ENCODE results near the gene EYS.
"Not testable (repeated sequence)": the region's sequence is repeated elsewhere in the genome, so short reads cannot be mapped to it uniquely, and the experiment has no call there.

The EYS gene

DNA sequence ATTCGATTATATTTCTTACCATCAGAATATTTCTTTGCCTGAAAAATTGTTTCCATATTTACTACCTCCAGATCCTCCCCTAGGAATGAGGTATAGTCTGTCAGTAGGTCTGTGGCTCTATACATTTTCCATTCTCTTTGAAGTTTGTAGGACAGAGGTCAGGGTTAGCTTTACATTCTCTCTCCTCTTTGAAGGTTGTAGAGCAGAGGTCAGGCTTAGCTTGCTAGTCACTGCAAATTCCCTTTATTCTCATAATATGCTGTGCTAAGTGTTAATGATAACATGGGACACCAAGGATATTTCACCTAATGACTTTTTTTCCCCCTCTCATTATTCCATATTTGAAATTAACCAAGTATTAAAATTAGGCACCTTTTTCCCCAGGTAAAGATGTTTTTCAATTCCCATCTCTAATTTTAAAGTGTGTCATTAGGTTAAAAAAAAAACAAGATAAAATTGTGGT lies 1660.2 kb downstream of the EYS start:
- no peak for DNase-seq (ENCODE audit: low read depth in 3 of 3)

DNA sequence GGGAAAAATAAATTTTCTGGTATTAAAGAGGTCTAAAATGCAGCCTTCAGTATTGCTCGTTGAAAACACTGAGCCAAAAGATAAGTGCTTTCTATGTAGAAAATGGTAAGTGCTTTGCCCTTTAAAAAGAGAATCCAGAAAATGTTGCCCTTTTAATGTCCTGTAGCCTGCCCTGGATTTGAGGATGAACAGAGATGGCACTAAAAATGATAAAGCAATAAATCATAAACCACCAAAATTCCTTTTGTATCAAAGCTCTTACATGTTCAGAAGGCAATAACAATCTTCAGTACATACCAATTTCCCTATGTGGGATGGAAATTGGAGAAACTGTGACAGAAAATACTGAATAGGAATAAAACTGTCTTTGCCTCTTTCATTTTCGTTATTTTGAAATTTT lies 1665.7 kb downstream of the EYS start:
- DNase-seq (ENCODE audit: low read depth in 3 of 3), result no peak

DNA sequence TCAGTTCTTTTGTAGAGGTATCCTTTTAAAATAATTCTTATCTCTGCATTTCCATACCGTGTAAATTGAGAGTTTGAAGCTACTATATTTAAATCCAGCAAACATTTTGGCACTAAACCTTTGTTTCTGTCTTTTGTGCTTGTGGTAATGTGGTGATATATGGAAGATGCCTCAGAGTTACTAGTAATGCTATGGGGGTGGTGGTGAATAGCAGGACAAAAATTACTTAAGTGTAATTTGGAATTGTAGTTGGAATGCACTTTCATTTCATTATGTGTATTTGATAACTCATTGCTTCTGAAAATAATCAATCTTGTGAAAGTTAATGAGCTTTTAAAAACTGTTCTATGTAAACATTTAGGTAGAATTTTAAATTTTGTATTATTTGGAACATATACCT lies 1666.9 kb downstream of the EYS start:
- no peak for DNase-seq (ENCODE audit: low read depth in 3 of 3)

DNA sequence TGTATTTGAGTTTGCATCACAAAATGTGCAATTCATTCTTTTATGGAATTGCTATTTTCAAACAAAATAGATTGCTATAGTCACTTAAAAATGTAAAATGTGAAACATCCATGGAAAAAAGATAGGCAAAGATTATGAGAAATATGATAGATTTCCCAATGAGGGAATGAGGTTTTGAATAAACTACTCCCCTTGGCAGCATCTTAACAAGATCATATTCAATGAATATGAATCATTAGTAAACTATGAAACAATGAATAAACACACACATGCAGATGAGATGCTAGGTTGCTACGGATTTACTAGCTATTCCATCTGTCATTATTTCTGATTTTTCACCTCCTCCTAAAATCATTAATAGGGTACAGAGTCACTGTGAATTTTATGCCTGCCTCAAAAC lies 1669.6 kb downstream of the EYS start:
- DNase-seq (ENCODE audit: low read depth in 3 of 3), result no peak

DNA sequence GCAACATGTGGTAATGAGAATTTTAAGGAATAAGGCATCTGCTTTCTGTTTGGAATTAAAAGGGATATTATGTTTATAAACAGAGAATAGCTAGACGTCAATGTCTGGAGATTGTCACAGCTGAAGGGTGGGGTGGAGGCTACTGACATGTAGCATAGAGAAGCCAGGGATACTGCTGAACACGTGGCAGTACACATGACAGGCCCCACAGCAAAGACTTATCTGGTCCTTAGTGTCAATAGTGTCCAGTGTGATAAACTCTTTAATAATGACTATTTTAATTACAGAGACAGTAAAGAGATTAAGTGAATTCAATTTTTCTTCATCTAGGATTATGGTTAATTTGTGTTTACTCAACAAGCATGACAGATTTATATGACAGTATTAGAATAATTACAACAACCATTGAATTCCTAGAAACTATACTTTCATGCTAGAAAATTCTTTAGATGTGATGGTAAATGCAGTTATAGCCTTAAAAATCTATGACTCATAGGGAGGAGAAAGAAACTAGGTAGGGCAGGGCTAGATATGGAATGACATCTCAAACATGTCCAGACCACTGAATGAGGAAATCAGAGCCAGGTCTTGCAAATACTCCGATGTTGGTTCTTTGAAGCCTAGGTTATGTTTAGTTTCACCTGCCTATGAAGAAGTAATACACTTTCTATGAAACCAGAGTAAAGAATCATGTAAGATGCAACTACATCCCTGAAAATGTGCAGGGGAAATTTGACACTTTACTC lies 1671.9 kb downstream of the EYS start:
- no peak for DNase-seq (ENCODE audit: low read depth in 3 of 3)

DNA sequence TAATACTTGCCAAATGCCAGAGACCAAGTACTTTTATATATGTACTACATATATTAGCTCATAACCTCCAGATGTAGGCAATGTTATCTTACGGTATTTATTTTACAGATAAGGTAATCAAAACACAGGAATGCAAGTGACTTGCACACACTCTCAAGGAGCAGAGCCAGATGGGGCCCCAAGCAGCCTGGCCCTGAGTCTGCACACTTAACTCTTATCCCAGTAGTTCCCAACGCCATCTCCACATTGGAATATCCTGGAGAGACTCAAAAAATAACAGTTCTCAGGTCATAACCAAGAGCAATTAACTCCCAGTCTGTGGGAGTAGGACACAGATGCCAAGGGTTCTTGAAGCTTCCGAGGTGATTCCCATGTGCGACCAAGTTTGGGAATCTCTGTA lies 1672.7 kb downstream of the EYS start:
- no peak for DNase-seq (ENCODE audit: low read depth in 3 of 3)

DNA sequence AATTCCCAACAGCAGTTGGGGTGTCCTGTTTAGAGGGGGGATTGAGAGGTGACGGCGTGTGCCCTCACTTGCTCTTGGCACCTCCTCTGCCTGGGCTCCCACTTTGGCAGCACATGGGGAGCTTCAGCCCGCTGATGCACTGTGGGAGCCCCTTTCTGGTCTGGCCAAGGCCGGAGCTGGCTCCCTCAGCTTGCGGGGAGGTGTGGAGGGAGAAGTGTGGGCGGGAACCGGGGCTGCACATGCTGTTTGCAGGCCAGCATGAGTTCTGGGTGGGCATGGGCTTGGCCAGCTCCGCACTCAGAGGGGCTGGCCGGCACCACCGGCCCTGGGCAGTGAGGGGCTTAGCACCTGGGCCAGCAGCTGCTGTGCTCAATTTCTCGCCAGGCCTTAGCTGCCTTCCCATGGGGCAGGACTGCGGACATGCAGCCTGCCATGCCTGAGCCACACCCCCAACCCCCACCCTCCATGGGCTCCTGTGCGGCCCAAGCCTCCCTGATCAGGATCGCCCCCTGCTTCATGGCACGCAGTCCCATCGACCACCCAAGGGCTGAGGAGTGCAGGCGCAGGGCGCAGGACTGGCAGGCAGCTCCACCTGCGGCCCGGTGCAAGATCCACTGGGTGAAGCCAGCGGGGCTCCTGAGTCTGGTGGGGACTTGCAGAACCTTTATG lies 1675.9 kb downstream of the EYS start:
- DNase-seq (ENCODE audit: low read depth in 3 of 3), result not testable (repeated sequence)

DNA sequence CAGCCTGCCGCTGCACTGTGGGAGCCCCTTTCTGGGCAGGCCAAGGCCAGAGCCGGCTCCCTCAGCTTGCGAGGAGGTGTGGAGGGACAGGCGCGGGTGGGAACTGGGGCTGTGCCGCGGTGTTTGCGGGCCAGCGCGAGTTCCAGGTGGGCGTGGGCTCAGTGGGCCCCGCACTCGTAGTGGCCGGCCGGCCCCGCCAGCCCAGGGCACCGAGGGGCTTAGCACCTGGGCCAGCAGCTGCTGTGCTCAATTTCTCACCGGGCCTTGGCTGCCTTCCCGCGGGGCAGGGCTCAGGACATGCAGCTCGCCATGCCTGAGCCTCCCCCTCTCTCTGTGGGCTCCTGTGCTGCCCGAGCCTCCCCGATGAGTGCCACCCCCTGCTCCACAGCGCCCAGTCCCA lies 1683.3 kb downstream of the EYS start:
- no peak for DNase-seq (ENCODE audit: low read depth in 3 of 3)

DNA sequence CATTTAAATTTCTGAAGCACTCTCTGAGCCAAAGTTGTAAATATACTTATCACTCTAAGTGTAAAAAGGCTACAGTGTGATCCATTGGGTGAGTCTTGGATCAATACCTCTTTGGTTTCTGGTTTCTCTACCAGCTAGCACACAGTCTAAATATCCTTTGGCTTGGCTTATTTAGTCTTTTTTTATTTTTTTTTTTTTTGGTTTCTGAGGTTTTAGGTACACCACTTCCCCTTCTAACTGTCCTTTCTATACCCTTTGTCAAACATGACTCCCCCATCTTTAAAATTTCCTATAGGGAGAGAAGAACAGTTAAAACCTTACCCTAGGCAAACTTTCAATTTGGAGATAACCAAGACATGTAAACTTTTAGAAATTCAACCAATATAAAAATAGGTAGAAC lies 1692.4 kb downstream of the EYS start:
- DNase-seq (ENCODE audit: low read depth in 3 of 3), result no peak

DNA sequence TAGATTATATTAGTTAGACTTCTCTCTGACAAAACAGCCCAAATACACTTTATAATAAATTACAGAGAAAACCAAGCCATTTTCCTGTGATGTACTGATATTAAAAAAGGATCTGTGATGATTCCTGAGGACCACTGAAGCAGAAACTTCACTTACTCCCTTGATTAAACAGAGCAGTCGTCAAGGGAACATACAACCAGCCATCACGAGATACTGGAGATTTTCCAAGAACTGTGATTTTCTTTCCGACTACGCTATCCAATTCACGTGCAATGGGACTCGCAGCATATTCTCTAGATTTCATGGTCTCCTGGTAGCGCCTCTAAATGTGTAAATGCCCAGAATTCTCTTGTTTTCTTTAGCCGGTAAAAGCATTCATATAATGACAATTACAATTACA lies 1694.0 kb downstream of the EYS start:
- DNase-seq (ENCODE audit: low read depth in 3 of 3), result no peak

DNA sequence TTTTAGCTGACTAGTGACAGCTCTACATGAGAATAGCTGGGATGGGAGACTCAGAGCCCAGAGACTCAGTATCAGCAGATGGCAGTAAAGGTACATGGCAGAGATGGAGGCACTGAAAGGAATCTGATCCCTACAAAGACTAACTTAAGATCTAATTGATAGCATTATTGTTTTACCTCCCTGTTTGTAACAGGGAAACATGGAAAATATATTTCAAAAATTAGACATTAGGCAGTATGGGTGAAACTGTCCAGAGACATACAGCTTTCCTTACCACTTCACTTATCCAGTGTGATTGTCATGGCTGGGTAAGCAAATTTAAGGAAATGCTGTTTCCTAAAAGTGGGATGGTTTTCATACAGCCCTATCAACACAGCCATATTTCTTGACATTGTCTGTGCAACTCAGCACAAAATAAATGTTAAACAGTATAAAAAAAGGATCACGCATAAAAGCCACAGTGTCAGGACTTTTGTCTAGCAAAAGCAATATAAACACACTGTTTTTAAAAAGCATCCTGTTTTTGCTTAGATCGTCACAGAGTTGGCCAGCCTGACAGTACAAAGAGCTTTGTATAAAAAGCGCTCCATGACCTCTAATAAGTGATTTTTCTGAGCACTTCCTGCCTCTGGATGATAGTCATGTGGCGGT lies 1694.5 kb downstream of the EYS start:
- DNase-seq (ENCODE audit: low read depth in 3 of 3), result no peak

DNA sequence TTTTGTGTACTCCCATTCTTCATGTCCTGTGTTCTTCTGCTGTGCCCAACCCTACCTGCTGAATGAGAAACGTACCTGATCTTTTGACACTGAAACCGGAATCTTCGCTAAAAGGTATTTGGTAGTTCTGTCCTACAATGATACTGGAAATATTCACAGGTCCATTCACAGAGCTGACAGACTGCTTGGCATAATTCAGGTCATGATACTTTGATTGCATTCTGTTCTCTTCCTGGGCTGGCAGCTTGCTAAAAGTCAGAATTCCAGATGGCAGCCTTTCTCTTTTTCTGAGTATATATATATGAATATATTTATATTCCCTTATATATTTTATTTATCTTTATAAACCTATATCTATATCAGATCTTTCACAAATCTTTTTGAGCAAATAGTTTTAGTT lies 1696.4 kb downstream of the EYS start:
- DNase-seq (ENCODE audit: low read depth in 3 of 3), result no peak

DNA sequence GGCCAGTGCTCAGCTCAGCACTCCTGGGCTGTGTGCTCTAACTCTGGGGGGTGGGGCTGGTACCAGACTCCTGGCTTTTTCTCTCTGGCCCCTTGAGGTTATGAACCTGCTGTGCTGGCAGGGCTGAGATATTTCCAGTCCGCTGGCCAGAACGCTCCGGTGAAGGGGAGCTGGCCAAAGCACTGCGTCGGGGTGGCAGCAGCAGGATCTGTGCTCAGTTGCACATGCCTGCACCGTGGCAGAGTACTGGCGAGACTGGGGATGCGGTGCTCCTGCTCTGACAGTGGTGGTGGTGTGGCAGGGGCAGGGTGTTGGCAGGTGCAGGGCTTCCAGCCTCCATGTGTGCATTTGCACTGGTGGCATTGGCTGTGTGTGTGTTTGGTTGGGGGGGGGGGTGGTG lies 1697.0 kb downstream of the EYS start:
- no peak for DNase-seq (ENCODE audit: low read depth in 3 of 3)

DNA sequence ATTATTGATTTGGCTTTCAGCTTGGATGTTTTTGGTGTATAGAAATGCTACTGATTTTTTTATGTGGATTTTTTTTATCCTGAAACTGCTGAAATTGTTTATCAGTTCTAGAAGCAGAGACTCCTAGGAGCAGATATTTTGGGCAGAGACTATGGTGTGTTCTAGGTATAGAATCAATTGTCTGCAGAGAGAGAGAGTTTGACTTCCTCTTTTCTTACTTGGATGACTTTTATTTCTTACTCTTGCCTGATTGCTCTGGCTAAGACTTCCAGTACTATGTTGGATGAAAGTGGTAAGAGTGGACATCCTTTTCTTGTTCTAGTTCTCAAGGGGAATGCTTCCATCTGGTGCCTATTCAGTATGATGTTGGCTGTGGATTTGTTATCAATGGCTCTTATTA lies 1700.8 kb downstream of the EYS start:
- no peak for DNase-seq (ENCODE audit: low read depth in 3 of 3)

DNA sequence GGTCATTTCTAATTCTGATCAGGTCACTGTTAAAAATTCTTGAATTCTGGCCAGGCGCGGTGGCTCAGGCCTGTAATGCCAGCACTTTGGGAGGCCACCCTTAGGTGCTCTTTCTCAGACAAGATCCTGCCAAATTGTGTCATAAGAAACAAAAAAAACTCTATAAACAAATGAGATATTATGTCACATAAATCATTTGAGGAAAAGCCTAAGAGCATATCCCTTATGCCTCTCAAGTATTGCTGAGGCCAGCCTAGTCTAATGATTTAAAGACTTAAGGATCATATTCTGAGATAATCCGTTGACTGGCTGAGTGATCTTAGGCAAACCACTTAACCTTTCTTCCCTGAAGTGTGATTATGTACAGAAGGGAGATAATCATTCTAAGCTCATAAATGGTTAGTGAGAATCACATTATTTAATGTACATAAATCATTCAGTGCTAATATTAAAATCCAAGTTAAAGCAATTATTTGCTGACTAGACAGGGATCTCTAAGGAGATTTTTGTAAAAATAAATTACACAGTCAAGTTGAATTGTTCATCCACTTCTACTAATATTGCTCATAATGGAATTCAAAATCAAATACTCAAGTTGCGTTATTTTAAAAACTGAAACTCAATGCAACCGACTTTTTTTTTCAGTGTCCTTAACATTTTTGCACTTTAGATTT lies 1706.1 kb downstream of the EYS start:
- no peak for DNase-seq (ENCODE audit: low read depth in 3 of 3)

DNA sequence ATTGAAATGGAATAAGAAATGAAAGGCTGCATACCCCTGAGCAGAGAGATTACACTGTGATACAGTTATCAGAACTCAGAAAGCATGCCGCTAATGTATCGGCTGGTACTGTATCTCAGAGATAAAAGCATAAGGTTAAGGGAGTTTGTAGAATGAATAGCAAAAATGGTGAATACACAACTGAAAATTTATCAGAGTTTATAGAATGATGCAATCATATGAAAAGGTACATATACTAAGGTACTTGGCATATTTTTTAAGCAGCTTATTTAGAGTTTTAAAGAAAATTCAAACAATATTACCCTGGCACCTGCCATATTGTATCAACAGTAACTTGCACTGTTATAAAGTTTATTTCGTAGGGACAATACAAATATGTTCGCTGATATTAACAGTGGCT lies 1707.4 kb downstream of the EYS start:
- DNase-seq (ENCODE audit: low read depth in 3 of 3), result no peak

DNA sequence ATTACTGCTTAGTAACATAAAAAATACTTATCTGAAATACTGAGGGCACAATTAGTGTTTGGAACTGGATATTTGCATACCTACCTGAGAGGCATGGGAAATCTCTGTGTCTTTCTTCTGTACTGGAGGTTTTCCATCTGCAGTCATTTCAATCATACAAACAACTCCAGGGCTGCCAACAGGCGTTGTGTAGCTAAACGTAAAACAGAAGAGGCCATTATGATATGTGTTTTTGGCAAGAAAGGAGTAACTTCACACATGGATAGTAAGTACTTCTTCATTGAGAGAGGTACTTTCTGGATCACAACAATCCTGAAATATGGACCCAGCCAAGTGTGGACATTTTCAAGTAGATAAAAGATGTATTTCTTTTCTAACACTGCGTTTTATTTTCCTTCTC lies 1708.0 kb downstream of the EYS start:
- no peak for DNase-seq (ENCODE audit: low read depth in 3 of 3)

DNA sequence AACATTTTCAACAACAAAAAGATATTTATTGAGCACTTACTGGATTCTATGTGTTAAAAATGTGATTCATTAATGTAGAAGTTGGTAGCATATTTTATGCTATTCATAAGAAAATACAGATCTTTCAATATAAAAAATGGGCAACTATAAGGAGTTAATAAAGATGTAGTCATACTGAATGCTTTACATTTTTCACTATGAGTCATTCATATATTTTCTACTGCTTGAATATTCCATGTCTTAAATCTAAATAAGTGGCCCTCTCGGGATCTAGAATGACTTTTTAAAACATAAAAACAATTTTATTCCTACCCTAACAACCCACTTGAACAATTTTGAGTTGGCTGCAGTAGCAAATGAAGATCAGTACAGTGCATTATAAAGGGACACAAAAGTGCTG lies 1709.3 kb downstream of the EYS start:
- DNase-seq (ENCODE audit: low read depth in 3 of 3), result no peak

DNA sequence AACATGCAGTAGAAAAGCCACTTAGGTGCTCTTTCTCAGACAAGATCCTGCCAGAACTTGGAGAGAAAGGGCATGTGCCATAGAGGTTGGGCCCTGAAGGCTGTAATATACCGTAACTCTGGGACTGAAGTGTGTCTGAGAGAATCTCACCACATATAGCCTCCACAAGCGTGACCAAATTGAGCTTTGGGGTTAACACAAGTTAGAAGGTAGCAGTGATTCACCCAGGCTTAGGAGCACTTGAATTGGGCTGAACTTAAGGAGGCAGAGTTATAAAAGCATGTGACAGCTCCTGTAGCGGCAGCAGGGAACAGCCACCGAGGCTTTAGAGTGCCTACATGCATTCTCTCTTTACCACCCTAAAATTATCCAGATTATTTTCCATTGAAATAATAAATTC lies 1709.8 kb downstream of the EYS start:
- DNase-seq (ENCODE audit: low read depth in 3 of 3), result no peak

DNA sequence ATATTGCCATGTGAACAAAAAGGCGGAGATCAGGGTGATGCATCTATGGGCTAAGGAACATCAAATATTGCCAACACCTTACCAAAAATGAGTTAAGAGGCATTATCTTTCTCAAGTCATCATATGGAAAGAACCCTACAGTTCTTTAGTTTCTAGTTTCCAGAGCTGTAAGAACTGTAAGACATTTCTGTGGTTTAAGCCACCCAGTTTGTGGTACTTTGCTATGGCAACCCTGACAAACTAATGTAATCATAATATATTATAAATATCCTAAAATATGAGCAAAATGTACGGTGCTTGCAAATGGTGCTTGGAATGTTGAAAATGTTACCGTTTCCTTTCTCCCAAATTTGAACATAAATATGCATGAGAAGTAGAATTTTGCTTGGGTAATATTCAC lies 1721.8 kb downstream of the EYS start:
- no peak for DNase-seq (ENCODE audit: low read depth in 3 of 3)

DNA sequence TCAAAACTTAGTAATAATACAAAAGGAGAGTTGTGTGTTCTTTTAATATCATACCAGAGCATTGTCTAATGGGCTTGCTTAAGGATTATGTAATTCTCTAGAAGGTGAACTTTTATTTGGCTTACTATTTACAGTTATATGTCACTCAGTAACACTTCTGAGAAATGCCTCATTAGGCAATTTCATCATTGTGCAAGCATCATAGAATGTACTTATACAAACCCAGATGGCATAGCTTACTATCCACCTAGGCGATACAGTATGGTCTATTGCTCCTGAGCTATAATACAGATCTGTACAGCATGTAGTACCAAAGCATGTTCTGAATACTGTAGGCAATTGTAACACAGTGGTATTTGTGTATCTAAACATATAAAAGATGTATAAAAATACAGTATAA lies 1731.3 kb downstream of the EYS start:
- DNase-seq (ENCODE audit: low read depth in 3 of 3), result no peak

DNA sequence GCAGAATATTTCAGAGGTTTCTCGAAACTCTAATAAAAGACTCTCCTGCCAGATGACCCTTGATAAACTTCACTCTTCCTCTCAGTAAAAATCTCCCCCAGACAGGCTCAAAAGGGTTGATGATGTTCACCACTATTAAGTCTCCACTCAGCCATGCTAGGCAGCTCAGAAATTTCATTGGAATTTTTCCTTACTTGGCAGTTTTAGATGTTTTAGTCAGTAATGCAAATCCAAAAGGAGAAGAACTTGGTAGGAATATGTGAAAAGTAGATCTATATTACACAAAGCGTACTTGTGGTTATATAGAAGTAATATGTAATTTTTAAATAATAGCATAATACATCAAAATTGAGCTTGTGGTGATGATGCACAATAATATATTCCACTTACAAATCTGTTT lies 1738.4 kb downstream of the EYS start:
- no peak for DNase-seq (ENCODE audit: low read depth in 3 of 3)

DNA sequence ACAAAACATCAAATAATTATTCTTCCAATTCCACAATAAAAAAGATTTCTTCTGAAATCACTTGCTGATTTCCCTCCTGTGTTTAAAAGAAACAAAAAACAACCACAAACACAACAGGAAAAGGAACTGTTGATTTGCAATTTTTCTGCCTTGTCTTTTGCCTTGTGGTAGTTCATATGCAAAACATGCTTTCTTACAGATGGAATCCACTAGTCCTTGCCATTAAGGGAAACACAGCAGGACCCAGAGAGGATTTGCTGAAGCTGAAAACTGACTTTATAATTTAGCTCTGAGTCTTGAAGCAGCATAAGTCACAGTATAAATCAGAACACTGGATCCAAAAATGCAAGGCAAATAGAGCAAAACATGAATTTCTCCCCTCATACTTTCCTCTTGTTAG lies 1742.7 kb downstream of the EYS start:
- DNase-seq (ENCODE audit: low read depth in 3 of 3), result no peak
